Measurements from ENCODE around the gene PAX5.

PAX5 gene

GRCh38 chr9:36897019-36897418 lies 137.0 kb downstream of the PAX5 start:
- no peaks in the 10 kb centered on the region for H3K9me3 ChIP-seq (ENCODE audit: severe bottlenecking)
- H3K27ac ChIP-seq, result no peak overlapping the region
- TF ChIP-seq CTCF (IDR thresholded peaks at IDR 0.05; ENCODE audit: low read depth, low read length), result no peak
- no peak overlapping the region for H3K4me3 ChIP-seq (ENCODE audit: low read depth, low read length)
- H3K27me3 ChIP-seq (ENCODE audit: insufficient read depth, low read depth, severe bottlenecking), result no peaks in the 10 kb centered on the region
- DNase-seq, result no peak
- peaks cover 29% of the 10 kb centered on the region for H3K36me3 ChIP-seq

- DNase-seq, result no peak
- no peaks in the 10 kb centered on the region for H3K27me3 ChIP-seq (ENCODE audit: insufficient read depth, low read depth, severe bottlenecking)
- H3K36me3 ChIP-seq, result peaks cover 24% of the 10 kb centered on the region
- H3K27ac ChIP-seq, result no peak overlapping the region
- TF ChIP-seq CTCF (IDR thresholded peaks at IDR 0.05; ENCODE audit: low read depth, low read length), result no peak
- H3K4me3 ChIP-seq (ENCODE audit: low read depth, low read length), result no peak overlapping the region
- no peaks in the 10 kb centered on the region for H3K9me3 ChIP-seq (ENCODE audit: severe bottlenecking)
These were observed 137.8 kb downstream of the PAX5 start for GRCh38 chr9:36896296-36896695.

- no peak for DNase-seq
- H3K27ac ChIP-seq, result no peak overlapping the region
- no peak overlapping the region for H3K4me3 ChIP-seq (ENCODE audit: low read depth, low read length)
- no peaks in the 10 kb centered on the region for H3K9me3 ChIP-seq (ENCODE audit: severe bottlenecking)
- H3K27me3 ChIP-seq (ENCODE audit: insufficient read depth, low read depth, severe bottlenecking), result no peaks in the 10 kb centered on the region
- H3K36me3 ChIP-seq, result peaks cover 22% of the 10 kb centered on the region
- 0 out of 2 replicates have a peak, but pooled peaks have one; percentile 1 for TF ChIP-seq CTCF (IDR thresholded peaks at IDR 0.05; ENCODE audit: low read depth, low read length)
These were observed 138.3 kb downstream of the PAX5 start for GRCh38 chr9:36895744-36896260.

- no peaks in the 10 kb centered on the region for H3K27me3 ChIP-seq (ENCODE audit: insufficient read depth, low read depth, severe bottlenecking)
- H3K4me3 ChIP-seq (ENCODE audit: low read depth, low read length), result no peak overlapping the region
- H3K27ac ChIP-seq, result no peak overlapping the region
- H3K9me3 ChIP-seq (ENCODE audit: severe bottlenecking), result no peaks in the 10 kb centered on the region
- no peak for DNase-seq
- peaks cover 12% of the 10 kb centered on the region for H3K36me3 ChIP-seq
- no peak for TF ChIP-seq CTCF (IDR thresholded peaks at IDR 0.05; ENCODE audit: low read depth, low read length)
These were observed 139.3 kb downstream of the PAX5 start for GRCh38 chr9:36894695-36895310.

GRCh38 chr9:36893911-36894310 lies 140.2 kb downstream of the PAX5 start:
- peaks cover 8% of the 10 kb centered on the region; the same call in 1 of the 2 replicates for H3K36me3 ChIP-seq
- no peak overlapping the region for H3K4me3 ChIP-seq (ENCODE audit: low read depth, low read length)
- no peaks in the 10 kb centered on the region for H3K27me3 ChIP-seq (ENCODE audit: insufficient read depth, low read depth, severe bottlenecking)
- no peak overlapping the region for H3K27ac ChIP-seq
- H3K9me3 ChIP-seq (ENCODE audit: severe bottlenecking), result no peaks in the 10 kb centered on the region
- TF ChIP-seq CTCF (IDR thresholded peaks at IDR 0.05; ENCODE audit: low read depth, low read length), result no peak
- no peak for DNase-seq

GRCh38 chr9:36893184-36893583 lies 140.9 kb downstream of the PAX5 start:
- Histone ChIP-seq H3K27ac (no peak overlapping the region), H3K9me3 (ENCODE audit: severe bottlenecking) (no peaks in the 10 kb centered on the region), H3K27me3 (ENCODE audit: insufficient read depth, low read depth, severe bottlenecking) (no peaks in the 10 kb centered on the region), H3K36me3 (peaks cover 8% of the 10 kb centered on the region; the same call in 1 of the 2 replicates), H3K4me3 (ENCODE audit: low read depth, low read length) (no peak overlapping the region)
- DNase-seq, result peak; percentile 5
- no peak for TF ChIP-seq CTCF (IDR thresholded peaks at IDR 0.05; ENCODE audit: low read depth, low read length)
